DND-41 (cell line): ENCODE results near the gene CENPO.

Source experiments
- ATAC-seq: fragments of 200-7000 bp; cut with Tn5 transposase; 3 replicates; pipeline ENCODE4 v1.9.1; 2021; ENCODE audit warnings: low read depth; ENCODE audit not compliant: insufficient read depth
- DNase-seq: peaks from one replicate; pipeline ENCODE4 v3.0.0-alpha.2; 2020
- H2AFZ ChIP-seq: 2 replicates; pipeline ENCODE4 v1.6.0; 2012; ENCODE audit warnings: low read depth, low read length
- H3K27ac ChIP-seq: 2 replicates; pipeline ENCODE4 v1.5.1; 2012; ENCODE audit warnings: low read length, inconsistent platforms
- H3K27me3 ChIP-seq: fragments of 200-600 bp; sonication (generic); 2 replicates; pipeline ENCODE4 v1.6.0; 2012; ENCODE audit warnings: low read length, mild to moderate bottlenecking, inconsistent platforms; ENCODE audit not compliant: insufficient read depth, poor library complexity
- H3K36me3 ChIP-seq: 2 replicates; pipeline ENCODE4 v1.5.1; 2012; ENCODE audit warnings: low read length, inconsistent platforms; ENCODE audit not compliant: insufficient read depth
- H3K4me1 ChIP-seq: 2 replicates; pipeline ENCODE4 v1.5.1; 2012; ENCODE audit warnings: mild to moderate bottlenecking, low read length; ENCODE audit not compliant: insufficient read depth
- H3K4me2 ChIP-seq: 2 replicates; pipeline ENCODE4 v1.6.0; 2012; ENCODE audit warnings: mild to moderate bottlenecking, moderate library complexity, low read length, inconsistent platforms; ENCODE audit not compliant: insufficient read depth
- H3K4me3 ChIP-seq, 2 experiments: fragments of 200-600 bp in 1 of 2; shearing (Covaris generic) in 1 of 2; 2 replicates each; pipeline ENCODE4 v1.5.1; 2012 to 2016; ENCODE audit warnings: inconsistent platforms in 2 of 2, low read length in 2 of 2, mild to moderate bottlenecking in 2 of 2, low read depth in 1 of 2, moderate library complexity in 1 of 2
- H3K79me2 ChIP-seq: 2 replicates; pipeline ENCODE4 v1.6.0; 2012; ENCODE audit warnings: low read length, inconsistent platforms; ENCODE audit not compliant: insufficient read depth
- H3K9ac ChIP-seq: 2 replicates; pipeline ENCODE4 v1.6.0; 2012; ENCODE audit warnings: low read depth, mild to moderate bottlenecking, inconsistent platforms, low read length, moderate library complexity
- H3K9me3 ChIP-seq: 2 replicates; pipeline ENCODE4 v1.5.1; 2012; ENCODE audit warnings: low read length, moderate library complexity, mild to moderate bottlenecking, inconsistent platforms; ENCODE audit not compliant: insufficient read depth, severe bottlenecking
- H4K20me1 ChIP-seq: 2 replicates; pipeline ENCODE4 v1.6.0; 2012; ENCODE audit warnings: low read length; ENCODE audit not compliant: insufficient read depth
- EZH2 ChIP-seq: IDR thresholded peaks from 3 replicates; pipeline ENCODE4 v1.6.1; 2012; ENCODE audit warnings: borderline replicate concordance, low read depth, mild to moderate bottlenecking, moderate library complexity, low read length, inconsistent platforms; ENCODE audit not compliant: severe bottlenecking
- TF ChIP-seq, protein P1 (sequence below): IDR thresholded peaks from 2 replicates; pipeline ENCODE4 v1.5.1; 2012; ENCODE audit warnings: borderline replicate concordance, low read length, moderate library complexity, mild to moderate bottlenecking; ENCODE audit not compliant: poor library complexity, severe bottlenecking; ENCODE audit errors: extremely low read depth

The CENPO gene

DNA sequence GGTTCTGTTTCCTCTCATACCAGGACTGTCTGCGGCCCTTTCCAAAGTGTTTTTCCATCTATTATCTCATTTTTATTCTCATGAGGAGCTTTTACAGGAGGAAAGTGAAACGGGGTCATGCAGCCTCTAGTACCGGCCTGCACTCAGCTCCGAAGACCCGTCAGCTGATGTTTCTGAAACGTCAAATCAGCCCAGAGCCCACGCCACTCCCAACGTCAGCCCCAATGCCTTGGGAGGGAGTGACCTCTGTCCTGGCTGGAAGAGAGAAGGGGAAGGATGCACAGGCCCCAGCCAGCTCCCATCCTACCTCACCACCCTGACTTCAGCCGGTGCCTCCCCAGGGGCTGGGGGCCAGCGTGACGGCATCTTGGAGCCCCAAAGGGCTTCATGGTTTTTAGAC, 68.3 kb downstream of the CENPO start:
- Histone ChIP-seq H3K27ac (no peak overlapping the region), H3K9me3 (no peaks in the 10 kb centered on the region), H3K4me2 (no peak overlapping the region), H3K4me3 (no peak overlapping the region), H3K9ac (no peak overlapping the region), H4K20me1 (peaks cover 28% of the 10 kb centered on the region), H3K36me3 (peaks cover 42% of the 10 kb centered on the region), H2AFZ (no peak overlapping the region), H3K27me3 (no peaks in the 10 kb centered on the region), H3K79me2 (peaks cover 11% of the 10 kb centered on the region; the same call in 1 of the 2 replicates), H3K4me1 (no peaks in the 10 kb centered on the region)
- ATAC-seq (no peak), DNase-seq (no peak)
- TF ChIP-seq EZH2, result no peak
- TF ChIP-seq, protein P1, sequence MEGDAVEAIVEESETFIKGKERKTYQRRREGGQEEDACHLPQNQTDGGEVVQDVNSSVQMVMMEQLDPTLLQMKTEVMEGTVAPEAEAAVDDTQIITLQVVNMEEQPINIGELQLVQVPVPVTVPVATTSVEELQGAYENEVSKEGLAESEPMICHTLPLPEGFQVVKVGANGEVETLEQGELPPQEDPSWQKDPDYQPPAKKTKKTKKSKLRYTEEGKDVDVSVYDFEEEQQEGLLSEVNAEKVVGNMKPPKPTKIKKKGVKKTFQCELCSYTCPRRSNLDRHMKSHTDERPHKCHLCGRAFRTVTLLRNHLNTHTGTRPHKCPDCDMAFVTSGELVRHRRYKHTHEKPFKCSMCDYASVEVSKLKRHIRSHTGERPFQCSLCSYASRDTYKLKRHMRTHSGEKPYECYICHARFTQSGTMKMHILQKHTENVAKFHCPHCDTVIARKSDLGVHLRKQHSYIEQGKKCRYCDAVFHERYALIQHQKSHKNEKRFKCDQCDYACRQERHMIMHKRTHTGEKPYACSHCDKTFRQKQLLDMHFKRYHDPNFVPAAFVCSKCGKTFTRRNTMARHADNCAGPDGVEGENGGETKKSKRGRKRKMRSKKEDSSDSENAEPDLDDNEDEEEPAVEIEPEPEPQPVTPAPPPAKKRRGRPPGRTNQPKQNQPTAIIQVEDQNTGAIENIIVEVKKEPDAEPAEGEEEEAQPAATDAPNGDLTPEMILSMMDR, result no peak

DNA sequence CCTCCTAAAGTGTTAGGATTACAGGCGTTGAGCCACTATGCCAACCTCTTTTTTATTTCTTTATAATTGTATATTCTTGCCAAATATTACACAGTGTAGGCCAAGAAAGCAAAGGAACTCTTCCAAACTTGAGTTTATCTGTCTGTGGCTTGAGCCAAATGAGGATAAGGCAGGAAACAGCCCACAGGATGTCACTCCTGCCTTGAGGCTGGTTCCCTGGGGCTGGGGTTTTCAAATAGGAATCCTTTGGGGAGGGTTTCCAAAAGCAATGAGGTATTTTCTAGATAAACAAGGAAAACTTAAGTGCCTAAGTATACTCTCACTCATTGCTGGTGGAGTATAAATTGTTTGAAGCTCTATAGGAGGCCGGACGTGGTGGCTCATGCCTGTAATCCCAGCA, 70.4 kb downstream of the CENPO start:
- H3K4me1 ChIP-seq, result no peaks in the 10 kb centered on the region
- no peaks in the 10 kb centered on the region for H3K9me3 ChIP-seq
- H3K79me2 ChIP-seq, result peaks cover 7% of the 10 kb centered on the region; the same call in 1 of the 2 replicates
- no peak overlapping the region for H3K27ac ChIP-seq
- peaks cover 40% of the 10 kb centered on the region; the same call in 1 of the 2 replicates for H3K36me3 ChIP-seq
- H3K4me3 ChIP-seq, result no peak overlapping the region
- TF ChIP-seq EZH2, result no peak
- TF ChIP-seq, protein P1, result no peak
- no peak for DNase-seq
- no peak overlapping the region for H3K9ac ChIP-seq
- no peaks in the 10 kb centered on the region for H3K27me3 ChIP-seq
- H3K4me2 ChIP-seq, result no peak overlapping the region
- H4K20me1 ChIP-seq, result peaks cover 16% of the 10 kb centered on the region
- H2AFZ ChIP-seq, result no peak overlapping the region
- no peak for ATAC-seq

DNA sequence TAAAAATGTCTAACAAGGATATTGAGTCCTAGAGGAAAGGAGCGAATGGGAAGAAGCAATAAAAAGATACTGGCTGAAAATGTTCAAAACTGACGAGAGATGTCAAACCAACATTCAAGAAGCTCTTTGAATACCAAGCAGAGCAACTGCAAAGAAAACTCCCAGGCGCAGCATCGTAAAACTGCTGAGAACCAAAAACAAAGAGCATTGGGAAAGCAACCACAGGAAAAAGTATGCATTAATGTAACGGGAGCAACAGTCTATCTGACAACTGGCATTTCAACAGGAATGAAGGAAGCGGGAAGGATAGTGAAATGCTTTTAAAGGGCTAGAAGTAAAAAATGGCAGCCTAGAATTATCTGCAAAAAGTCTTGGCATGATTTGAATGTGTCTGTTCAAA, 73.7 kb downstream of the CENPO start:
- peaks cover 38% of the 10 kb centered on the region for H3K36me3 ChIP-seq
- no peak overlapping the region for H2AFZ ChIP-seq
- H3K4me3 ChIP-seq, result no peak overlapping the region
- peaks cover 2% of the 10 kb centered on the region; the same call in 1 of the 2 replicates for H4K20me1 ChIP-seq
- no peak overlapping the region for H3K9ac ChIP-seq
- H3K79me2 ChIP-seq, result no peaks in the 10 kb centered on the region; the same call in 1 of the 2 replicates
- TF ChIP-seq, protein P1, result no peak
- TF ChIP-seq EZH2, result no peak
- DNase-seq (no peak), ATAC-seq (no peak)
- H3K9me3 ChIP-seq, result no peaks in the 10 kb centered on the region
- H3K4me2 ChIP-seq, result no peak overlapping the region
- H3K27ac ChIP-seq, result no peak overlapping the region
- H3K4me1 ChIP-seq, result no peaks in the 10 kb centered on the region
- no peaks in the 10 kb centered on the region for H3K27me3 ChIP-seq

DNA sequence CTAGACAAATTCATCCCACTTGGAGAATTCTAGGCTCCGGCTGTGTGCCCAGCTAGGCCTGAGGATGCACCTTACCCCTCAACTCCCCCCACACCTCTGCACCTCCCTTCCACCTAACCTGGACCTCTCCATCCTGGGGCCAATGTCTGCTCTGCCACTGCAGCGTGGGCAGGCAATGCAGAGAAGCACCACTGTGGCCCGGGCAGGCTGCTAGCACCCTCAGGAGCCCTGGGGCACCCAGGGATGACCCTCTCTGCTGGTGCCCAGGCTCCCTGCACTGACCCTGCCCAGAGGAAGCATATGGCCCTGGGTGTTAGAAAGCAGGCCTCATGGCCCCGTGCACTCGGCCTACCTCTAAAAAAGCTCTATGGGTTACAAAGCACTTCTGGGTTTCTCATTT, 77.2 kb downstream of the CENPO start:
- Histone ChIP-seq H3K79me2 (peaks cover 7% of the 10 kb centered on the region), H2AFZ (no peak overlapping the region), H3K4me3 (no peak overlapping the region), H3K36me3 (peaks cover 49% of the 10 kb centered on the region), H4K20me1 (peaks cover 28% of the 10 kb centered on the region), H3K9ac (no peak overlapping the region), H3K4me2 (no peak overlapping the region), H3K27me3 (no peaks in the 10 kb centered on the region), H3K27ac (no peak overlapping the region), H3K9me3 (no peaks in the 10 kb centered on the region), H3K4me1 (no peaks in the 10 kb centered on the region)
- DNase-seq (no peak), ATAC-seq (no peak)
- TF ChIP-seq, protein P1, result no peak
- no peak for TF ChIP-seq EZH2
